Dermis blood vessel endothelial cell (primary cell): ENCODE measurements around the gene SDF2. TPM values are rescaled to one million over a fixed set of nuclear protein-coding genes. Genes with fewer than 3 reads are reported as not detected.
"Not testable (repeated sequence)": the region's sequence is repeated elsewhere in the genome, so short reads cannot be mapped to it uniquely, and the experiment has no call there.

Experiments used
- DNase-seq: peaks from one replicate; pipeline ENCODE4 v3.0.0; 2010
- total RNA-seq: library from RNA; depleted of rRNA; stranded (reverse); fragments of >200 nt; gene quantifications from 2 replicates; pipeline ENCODE4 v1.2.3, GENCODE V29; 2014

SDF2 gene
- total RNA-seq, 1 donor from 2014 or later: 79.5 TPM

- DNase-seq: no peak
Observed at GRCh38 chr17:28624148-28624547, 37.6 kb downstream of the SDF2 start.

DNA sequence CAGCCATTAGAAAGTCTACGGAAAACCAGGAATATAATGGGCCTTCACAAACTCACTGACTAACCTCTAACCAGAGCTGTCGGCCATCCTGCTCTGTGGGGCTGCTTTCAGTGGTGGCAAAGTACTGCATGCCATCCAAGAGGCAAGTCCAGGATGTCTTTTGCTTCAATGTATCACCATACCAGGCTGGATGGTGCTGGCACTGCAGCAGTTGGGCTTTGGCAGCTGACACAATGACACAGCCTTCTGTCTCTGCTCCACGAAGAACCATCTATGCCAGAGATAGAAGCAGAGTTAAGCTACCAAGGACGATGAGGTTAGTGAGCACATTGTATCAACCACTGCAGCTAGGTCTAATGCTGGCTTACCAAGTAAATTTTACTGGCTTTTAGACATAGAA is 38.0 kb downstream of the SDF2 start:
- DNase-seq: no peak

DNA sequence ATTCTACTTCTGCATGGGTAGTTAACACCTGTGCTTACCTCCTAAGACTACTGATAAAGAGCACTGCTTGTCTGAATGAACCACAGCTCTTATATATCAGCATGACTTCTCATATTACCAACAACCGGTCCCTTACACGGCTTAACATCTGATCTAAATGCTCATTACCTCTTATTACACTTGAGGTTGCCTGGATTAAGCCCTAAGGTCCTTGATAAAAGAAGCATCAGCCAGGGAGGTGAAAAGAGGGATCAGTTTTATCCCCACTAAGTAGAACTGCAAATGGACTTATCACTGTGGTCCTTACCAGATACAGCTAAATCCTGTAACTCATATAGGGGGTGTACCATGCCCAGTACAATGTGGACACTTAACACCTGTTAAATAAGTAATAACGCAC is 39.5 kb downstream of the SDF2 start:
- no peak for DNase-seq

DNA sequence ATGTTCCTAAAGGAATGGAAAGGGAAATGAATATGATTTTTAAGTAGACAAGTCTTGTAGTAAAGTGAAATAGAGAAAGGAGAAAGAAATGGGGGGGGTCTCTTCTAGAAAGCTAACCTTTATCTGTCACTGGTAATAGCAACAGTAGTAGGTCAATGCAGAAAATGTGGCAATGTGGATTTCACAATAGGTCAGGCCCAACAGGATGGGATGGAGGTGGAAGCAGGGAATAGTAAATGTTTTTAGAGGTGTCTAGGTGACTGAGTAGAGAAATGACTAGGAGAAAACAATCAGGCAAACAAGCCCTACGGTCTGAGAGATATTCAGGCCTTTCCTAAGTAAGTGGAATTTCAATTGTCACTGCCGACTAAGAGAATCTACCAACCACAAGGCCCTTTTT is 41.7 kb downstream of the SDF2 start:
- DNase-seq: no peak

- no peak for DNase-seq
Observed at GRCh38 chr17:28618464-28618863, 43.2 kb downstream of the SDF2 start.

DNA sequence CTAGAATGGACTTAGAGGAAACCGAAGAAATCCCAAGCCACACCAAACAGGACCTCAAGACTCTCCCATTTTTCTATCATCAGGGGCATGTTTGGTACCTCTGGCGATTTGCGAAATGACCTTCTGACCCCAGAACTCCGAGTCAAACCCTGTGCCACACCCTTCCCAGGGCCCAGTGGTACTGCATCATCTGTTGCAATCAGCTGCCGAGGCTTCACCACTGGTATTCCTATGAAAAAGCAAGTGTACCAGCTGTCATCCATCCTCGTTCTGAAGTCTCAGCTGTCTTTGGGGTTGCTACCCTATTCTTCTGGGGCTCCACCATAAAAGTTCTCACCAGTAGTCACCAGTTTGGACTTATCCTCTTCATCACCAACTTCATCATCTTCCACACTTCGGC is 45.4 kb downstream of the SDF2 start:
- DNase-seq: no peak

DNA sequence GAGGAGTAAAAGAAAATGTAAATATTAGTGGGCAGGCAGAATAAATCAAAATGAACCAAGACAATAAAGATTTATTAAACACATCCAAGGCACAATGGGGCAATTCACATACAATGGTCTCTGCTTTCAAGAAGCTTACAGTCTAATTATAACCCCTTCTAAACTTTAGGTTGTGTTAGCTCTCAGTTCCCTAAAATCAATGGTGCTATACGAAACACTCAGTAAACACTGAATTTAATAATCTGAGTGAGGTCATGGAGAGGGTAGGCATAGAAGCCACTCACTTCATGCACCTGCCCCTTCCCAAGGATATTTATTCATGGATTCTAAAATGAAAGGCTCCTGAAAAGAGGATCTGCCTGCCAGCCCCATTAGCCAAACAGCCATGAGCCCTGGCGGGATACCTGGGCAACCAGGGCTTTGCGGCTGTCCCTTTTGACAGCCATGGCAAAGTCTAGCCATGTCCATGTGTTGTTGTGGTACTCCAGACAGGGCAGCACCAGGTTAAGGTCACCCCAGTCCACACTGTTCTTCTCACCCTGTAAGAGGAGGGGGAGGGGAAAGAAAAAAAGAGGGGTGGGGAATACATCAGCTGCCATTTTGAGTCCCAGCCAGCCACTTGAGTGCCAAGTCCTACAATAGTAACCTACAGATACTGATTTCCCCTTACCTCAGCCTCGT is 46.3 kb downstream of the SDF2 start:
- DNase-seq: no peak

DNA sequence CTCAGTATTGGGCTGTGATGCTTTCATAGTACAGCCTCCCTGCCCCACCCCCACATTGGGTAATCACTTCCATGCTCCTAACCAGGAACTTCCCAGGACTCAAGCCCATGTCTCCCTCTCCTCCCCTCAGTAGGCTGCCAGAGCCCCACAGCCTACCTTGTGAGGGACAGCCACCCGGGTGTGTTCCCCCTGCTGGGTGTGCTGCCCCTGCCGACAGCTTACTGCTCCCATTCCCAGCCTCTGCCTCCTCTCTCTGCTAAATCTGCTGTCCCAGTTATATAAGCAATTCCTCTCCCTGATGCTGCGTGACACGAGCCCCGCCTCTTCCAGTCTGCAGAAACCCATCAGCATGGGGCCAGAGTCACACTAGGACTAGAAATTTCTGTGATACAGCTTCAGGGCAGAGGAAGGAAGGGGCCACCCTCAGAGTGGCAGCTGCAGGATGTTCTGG is 47.8 kb downstream of the SDF2 start, which contains the start of gene RSKR:
RSKR (minus strand) TSS at position 255 of the 451 bp plus-strand sequence; CDS start at position 231, 24 bp downstream.
- no peak for DNase-seq

DNA sequence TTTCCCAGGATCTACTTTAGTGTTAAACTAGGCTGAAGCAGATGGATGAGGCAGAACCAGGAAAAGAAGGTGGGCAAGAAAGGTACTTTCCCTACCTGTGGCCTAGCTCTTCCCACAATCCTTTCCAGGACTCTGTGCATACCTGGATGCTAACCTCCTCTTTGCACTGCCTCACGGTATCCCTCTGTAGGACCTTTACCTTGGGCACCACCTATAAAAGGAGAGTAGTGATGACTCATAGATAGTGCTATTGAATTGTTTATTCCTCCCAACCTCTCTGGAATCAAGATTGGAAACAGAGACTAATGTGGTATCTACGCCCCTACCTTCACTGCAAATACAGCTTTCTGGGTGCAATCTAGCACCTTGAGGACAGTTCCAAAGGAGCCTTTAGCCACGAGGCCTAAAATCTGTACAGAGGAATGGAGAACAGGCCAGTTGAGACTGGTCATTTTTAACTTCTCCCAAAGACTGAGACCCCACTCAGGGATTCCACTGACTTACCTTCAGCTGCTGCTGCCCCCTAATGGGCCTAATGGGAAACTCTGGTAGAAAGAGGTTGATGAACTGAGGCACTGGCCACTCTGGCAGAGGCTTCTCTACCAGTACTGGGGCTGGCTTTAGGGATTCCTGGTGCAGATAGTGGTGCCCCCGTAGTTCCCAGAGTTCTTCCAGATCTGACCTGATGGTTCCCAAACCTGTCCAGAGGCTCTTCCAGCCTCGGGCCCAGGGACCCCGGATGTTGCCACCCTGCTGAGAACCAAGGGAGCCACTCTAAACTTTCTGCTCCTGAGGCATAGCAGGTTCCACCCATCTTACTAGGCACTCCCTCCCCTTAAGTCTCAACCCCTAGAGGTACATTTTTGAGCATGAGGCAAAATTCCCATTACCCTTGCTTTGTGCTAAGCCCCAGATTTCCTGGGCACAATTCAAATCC is 48.5 kb downstream of the SDF2 start:
- DNase-seq: peak; percentile 67

DNA sequence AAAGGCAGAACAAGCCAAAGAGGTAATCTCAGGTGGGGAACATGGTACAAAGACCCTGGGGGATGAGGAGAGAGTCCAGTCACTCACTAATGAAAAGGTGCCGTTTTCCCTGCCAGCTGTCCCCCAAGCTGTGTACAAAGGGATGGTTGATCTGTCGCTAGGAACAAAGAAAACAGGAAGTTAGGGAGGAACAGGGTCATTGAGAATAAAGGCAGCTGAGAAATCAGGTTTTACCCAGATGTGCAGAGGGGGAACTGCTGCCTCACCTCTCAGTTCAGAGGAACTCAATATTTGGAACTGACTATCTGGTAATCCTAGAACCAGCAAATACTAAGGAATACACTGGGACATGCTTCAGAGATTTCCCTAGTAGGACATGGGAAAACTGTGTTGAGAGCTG is 49.2 kb downstream of the SDF2 start:
- DNase-seq: peak; percentile 9

GRCh38 chr17:28610376-28610775 is 51.3 kb downstream of the SDF2 start:
- no peak for DNase-seq

GRCh38 chr17:28604031-28604430 is 57.7 kb downstream of the SDF2 start:
- DNase-seq: not testable (repeated sequence)

- DNase-seq: peak; percentile 89
Observed at GRCh38 chr17:28599311-28600184, 62.2 kb downstream of the SDF2 start.

DNA sequence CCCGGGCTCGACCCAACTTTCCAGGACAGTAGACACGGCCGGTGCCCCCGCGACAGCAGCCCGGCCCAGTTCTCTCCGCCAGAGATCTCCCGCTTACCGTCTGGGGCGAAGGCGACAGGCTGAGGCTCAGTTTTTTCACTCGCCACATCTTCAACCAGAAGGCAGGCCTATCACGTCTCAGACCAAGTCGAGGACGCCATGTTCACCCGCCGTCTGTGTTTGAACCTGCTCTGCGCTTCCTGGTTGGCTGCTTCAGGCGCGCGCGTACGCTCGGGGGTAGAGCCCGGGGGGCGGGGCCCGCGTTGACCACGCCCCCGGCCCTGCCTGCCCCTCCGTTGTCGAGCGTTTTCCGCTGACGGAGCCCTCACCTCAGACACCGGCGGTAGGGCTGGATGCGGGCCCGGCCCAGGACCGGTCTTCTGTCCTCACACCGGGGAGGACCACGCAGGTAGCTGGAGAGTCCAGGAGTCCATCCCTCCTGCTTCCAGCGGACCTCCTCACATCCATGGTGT is 62.9 kb downstream of the SDF2 start, which contains the start of gene SPAG5:
SPAG5 (minus strand) TSS at position 227 of the 512 bp plus-strand sequence; CDS start at position 148, 79 bp downstream.
- peak; percentile 95 for DNase-seq

DNA sequence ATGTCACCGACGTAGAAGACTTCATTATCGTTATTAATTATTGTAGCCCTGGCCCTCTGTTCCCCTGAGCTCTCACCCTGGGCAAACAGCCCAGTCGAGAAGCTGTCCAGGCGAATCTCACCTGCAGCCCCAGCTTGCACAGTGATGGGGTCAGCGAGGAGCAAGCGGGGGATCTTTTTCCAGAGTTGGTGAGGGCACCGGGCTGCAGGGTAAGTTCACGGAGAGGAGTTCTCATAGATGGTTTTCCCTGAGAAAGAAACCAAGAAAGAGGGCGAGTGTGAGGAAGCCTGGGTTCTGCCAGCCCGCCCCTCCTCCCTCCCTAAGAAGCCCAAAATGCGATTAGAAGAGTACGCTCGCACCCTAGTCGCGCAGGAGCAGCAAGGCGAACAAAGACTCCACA is 63.3 kb downstream of the SDF2 start:
- no peak for DNase-seq

Other genes with a start within 250 kb of the SDF2 start
- gene SLC13A2, start 188.3 kb downstream of the SDF2 start, total RNA-seq: not detected in 2 replicates
- gene FOXN1, start 155.6 kb downstream of the SDF2 start, total RNA-seq: not detected in 2 replicates
- 31.9 and 32.0 TPM in 2 replicates for gene UNC119, start 109.3 kb downstream of the SDF2 start, total RNA-seq
- 65.9 and 86.0 TPM in 2 replicates for gene PIGS, start 90.4 kb downstream of the SDF2 start, total RNA-seq
- 23.5 and 29.9 TPM in 2 replicates for gene ALDOC, start 85.0 kb downstream of the SDF2 start, total RNA-seq
- gene SPAG5, start 62.9 kb downstream of the SDF2 start, total RNA-seq: 10.6 and 47.7 TPM in 2 replicates
- 4.7 and 8.3 TPM in 2 replicates for gene RSKR, start 47.7 kb downstream of the SDF2 start, total RNA-seq
- gene BLTP2, start 16.7 kb downstream of the SDF2 start, total RNA-seq: 163 and 213 TPM in 2 replicates
- 42.2 and 75.9 TPM in 2 replicates for gene SUPT6H, start 299 bp upstream of the SDF2 start, total RNA-seq
- gene PROCA1, start 50.0 kb upstream of the SDF2 start, total RNA-seq: 0.51 and 0.56 TPM in 2 replicates
- gene RAB34, start 56.0 kb upstream of the SDF2 start, total RNA-seq: 25.6 and 36.9 TPM in 2 replicates
- 777 and 912 TPM in 2 replicates for gene RPL23A, start 58.1 kb upstream of the SDF2 start, total RNA-seq
- gene TLCD1, start 64.3 kb upstream of the SDF2 start, total RNA-seq: 0.85 and 0.93 TPM in 2 replicates
- gene NEK8, start 66.9 kb upstream of the SDF2 start, total RNA-seq: 2.9 and 3.9 TPM in 2 replicates
- gene TRAF4, start 82.1 kb upstream of the SDF2 start, total RNA-seq: 32.1 and 37.4 TPM in 2 replicates
- 9.5 and 14.6 TPM in 2 replicates for gene FAM222B, start 180.9 kb upstream of the SDF2 start, total RNA-seq
- 37.8 and 49.1 TPM in 2 replicates for gene ERAL1, start 193.1 kb upstream of the SDF2 start, total RNA-seq
- 130 and 195 TPM in 2 replicates for gene FLOT2, start 235.8 kb upstream of the SDF2 start, total RNA-seq
- gene DHRS13, start 241.2 kb upstream of the SDF2 start, total RNA-seq: 18.7 and 20.5 TPM in 2 replicates